GM18867 (cell line): ENCODE data around the gene KPNB1.
A peak's percentile ranks its signal among the peaks of the same experiment; 100 is the strongest.

ENCODE experiments used
- ATAC-seq: cut with Tn5 transposase; IDR thresholded peaks from one replicate; pipeline ENCODE4 v1.9.1; 2021; ENCODE audit warnings: mild to moderate bottlenecking, moderate library complexity; ENCODE audit not compliant: unreplicated experiment

The KPNB1 gene

GRCh38 chr17:47636273-47637030 is 13.3 kb upstream of the KPNB1 start:
- no peak for ATAC-seq

- no peak for ATAC-seq
Observed at GRCh38 chr17:47638903-47639302, 10.8 kb upstream of the KPNB1 start.

GRCh38 chr17:47640076-47640475 is 9.6 kb upstream of the KPNB1 start:
- ATAC-seq: no peak

GRCh38 chr17:47641202-47641601 is 8.5 kb upstream of the KPNB1 start:
- no peak for ATAC-seq

- ATAC-seq: no peak
Observed at GRCh38 chr17:47643116-47643515, 6.6 kb upstream of the KPNB1 start.

GRCh38 chr17:47644324-47644723 is 5.4 kb upstream of the KPNB1 start:
- no peak for ATAC-seq

GRCh38 chr17:47649972-47650524 is 329 bp downstream of the KPNB1 start:
- ATAC-seq: peak; percentile 0

- peak; percentile 49 for ATAC-seq
Observed at GRCh38 chr17:47650525-47651522, 1.1 kb downstream of the KPNB1 start.

GRCh38 chr17:47651704-47652103 is 2.0 kb downstream of the KPNB1 start:
- no peak for ATAC-seq

GRCh38 chr17:47652570-47652969 is 2.9 kb downstream of the KPNB1 start:
- no peak for ATAC-seq

- no peak for ATAC-seq
Observed at GRCh38 chr17:47653442-47653841, 3.7 kb downstream of the KPNB1 start.

GRCh38 chr17:47654991-47655390 is 5.3 kb downstream of the KPNB1 start:
- no peak for ATAC-seq

GRCh38 chr17:47660064-47660492 is 10.4 kb downstream of the KPNB1 start:
- ATAC-seq: peak; percentile 65

- ATAC-seq: no peak
Observed at GRCh38 chr17:47663912-47664623, 14.3 kb downstream of the KPNB1 start.

- no peak for ATAC-seq
Observed at GRCh38 chr17:47664624-47664941, 14.9 kb downstream of the KPNB1 start.

- no peak for ATAC-seq
Observed at GRCh38 chr17:47665655-47666054, 15.9 kb downstream of the KPNB1 start.

GRCh38 chr17:47669081-47669480 is 19.4 kb downstream of the KPNB1 start:
- no peak for ATAC-seq

GRCh38 chr17:47670064-47670463 is 20.3 kb downstream of the KPNB1 start:
- no peak for ATAC-seq

- no peak for ATAC-seq
Observed at GRCh38 chr17:47674499-47674898, 24.8 kb downstream of the KPNB1 start.

- ATAC-seq: no peak
Observed at GRCh38 chr17:47675380-47676198, 25.9 kb downstream of the KPNB1 start.
